ENCODE data around the gene AQP12B. TPM values are rescaled to one million over a fixed set of nuclear protein-coding genes. Genes with fewer than 3 reads are reported as not detected.
A peak's percentile ranks its signal among the peaks of the same experiment; 100 is the strongest.

The AQP12B gene
- total and polyA plus RNA-seq, 2 of the 13 experiments (the other 11 are each of a cell fraction or from before 2014, with no cell fraction given), result not detected

GRCh38 chr2:240626531-240627300 is 56.0 kb downstream of the AQP12B start (continued):
- TF ChIP-seq BORCS8-MEF2B (CRISPR knock-in tag; IDR thresholded peaks at IDR 0.05), result peak; percentile 92
- TF ChIP-seq, protein P1, sequence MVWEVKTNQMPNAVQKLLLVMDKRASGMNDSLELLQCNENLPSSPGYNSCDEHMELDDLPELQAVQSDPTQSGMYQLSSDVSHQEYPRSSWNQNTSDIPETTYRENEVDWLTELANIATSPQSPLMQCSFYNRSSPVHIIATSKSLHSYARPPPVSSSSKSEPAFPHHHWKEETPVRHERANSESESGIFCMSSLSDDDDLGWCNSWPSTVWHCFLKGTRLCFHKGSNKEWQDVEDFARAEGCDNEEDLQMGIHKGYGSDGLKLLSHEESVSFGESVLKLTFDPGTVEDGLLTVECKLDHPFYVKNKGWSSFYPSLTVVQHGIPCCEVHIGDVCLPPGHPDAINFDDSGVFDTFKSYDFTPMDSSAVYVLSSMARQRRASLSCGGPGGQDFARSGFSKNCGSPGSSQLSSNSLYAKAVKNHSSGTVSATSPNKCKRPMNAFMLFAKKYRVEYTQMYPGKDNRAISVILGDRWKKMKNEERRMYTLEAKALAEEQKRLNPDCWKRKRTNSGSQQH (CRISPR knock-in tag; IDR thresholded peaks at IDR 0.05; ENCODE audit: low read depth), result 0 out of 2 replicates have a peak, but pooled peaks have one; percentile 65
- peak; percentile 41; the same call in 1 of the 2 replicates for TF ChIP-seq NKX3-1 (CRISPR knock-in tag; IDR thresholded peaks at IDR 0.05)
- peak; percentile 26; the same call in 1 of the 2 replicates for TF ChIP-seq TSC22D2 (CRISPR knock-in tag; IDR thresholded peaks at IDR 0.05; ENCODE audit: borderline replicate concordance)
- TF ChIP-seq, protein P2, sequence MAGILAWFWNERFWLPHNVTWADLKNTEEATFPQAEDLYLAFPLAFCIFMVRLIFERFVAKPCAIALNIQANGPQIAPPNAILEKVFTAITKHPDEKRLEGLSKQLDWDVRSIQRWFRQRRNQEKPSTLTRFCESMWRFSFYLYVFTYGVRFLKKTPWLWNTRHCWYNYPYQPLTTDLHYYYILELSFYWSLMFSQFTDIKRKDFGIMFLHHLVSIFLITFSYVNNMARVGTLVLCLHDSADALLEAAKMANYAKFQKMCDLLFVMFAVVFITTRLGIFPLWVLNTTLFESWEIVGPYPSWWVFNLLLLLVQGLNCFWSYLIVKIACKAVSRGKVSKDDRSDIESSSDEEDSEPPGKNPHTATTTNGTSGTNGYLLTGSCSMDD (CRISPR knock-in tag; IDR thresholded peaks at IDR 0.05), result peak; percentile 72; the same call in 1 of the 2 replicates
- TF ChIP-seq KMT2A (CRISPR knock-in tag; IDR thresholded peaks at IDR 0.05), result no peak; the same call in none of the 2 replicates
- TF ChIP-seq, protein P3, sequence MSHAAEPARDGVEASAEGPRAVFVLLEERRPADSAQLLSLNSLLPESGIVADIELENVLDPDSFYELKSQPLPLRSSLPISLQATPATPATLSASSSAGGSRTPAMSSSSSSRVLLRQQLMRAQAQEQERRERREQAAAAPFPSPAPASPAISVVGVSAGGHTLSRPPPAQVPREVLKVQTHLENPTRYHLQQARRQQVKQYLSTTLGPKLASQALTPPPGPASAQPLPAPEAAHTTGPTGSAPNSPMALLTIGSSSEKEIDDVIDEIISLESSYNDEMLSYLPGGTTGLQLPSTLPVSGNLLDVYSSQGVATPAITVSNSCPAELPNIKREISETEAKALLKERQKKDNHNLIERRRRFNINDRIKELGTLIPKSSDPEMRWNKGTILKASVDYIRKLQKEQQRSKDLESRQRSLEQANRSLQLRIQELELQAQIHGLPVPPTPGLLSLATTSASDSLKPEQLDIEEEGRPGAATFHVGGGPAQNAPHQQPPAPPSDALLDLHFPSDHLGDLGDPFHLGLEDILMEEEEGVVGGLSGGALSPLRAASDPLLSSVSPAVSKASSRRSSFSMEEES (CRISPR knock-in tag; IDR thresholded peaks at IDR 0.05), result peak; percentile 71
- no peak for TF ChIP-seq TBL1XR1 (IDR thresholded peaks at IDR 0.05; ENCODE audit: borderline replicate concordance, low read length, partially characterized antibody)
- TF ChIP-seq EEA1 (CRISPR knock-in tag; IDR thresholded peaks at IDR 0.05; ENCODE audit: borderline replicate concordance), result no peak
- TF ChIP-seq HNRNPH1 (optimal IDR thresholded peaks at IDR 0.05; ENCODE audit: low read depth, low read length), result no peak
- TF ChIP-seq ZBTB38 (CRISPR knock-in tag; IDR thresholded peaks at IDR 0.05), result peak; percentile 94; the same call in 1 of the 2 replicates
- TF ChIP-seq, protein P4, sequence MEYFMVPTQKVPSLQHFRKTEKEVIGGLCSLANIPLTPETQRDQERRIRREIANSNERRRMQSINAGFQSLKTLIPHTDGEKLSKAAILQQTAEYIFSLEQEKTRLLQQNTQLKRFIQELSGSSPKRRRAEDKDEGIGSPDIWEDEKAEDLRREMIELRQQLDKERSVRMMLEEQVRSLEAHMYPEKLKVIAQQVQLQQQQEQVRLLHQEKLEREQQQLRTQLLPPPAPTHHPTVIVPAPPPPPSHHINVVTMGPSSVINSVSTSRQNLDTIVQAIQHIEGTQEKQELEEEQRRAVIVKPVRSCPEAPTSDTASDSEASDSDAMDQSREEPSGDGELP (IDR thresholded peaks at IDR 0.05; ENCODE audit: borderline replicate concordance, low read depth), result peak; percentile 63; the same call in 1 of the 2 replicates
- TF ChIP-seq ZNF576 (CRISPR knock-in tag; IDR thresholded peaks at IDR 0.05), result peak; percentile 77; the same call in 1 of the 2 replicates
- peak; percentile 86 for TF ChIP-seq HIVEP1 (CRISPR knock-in tag; IDR thresholded peaks at IDR 0.05)
- TF ChIP-seq, protein P5, sequence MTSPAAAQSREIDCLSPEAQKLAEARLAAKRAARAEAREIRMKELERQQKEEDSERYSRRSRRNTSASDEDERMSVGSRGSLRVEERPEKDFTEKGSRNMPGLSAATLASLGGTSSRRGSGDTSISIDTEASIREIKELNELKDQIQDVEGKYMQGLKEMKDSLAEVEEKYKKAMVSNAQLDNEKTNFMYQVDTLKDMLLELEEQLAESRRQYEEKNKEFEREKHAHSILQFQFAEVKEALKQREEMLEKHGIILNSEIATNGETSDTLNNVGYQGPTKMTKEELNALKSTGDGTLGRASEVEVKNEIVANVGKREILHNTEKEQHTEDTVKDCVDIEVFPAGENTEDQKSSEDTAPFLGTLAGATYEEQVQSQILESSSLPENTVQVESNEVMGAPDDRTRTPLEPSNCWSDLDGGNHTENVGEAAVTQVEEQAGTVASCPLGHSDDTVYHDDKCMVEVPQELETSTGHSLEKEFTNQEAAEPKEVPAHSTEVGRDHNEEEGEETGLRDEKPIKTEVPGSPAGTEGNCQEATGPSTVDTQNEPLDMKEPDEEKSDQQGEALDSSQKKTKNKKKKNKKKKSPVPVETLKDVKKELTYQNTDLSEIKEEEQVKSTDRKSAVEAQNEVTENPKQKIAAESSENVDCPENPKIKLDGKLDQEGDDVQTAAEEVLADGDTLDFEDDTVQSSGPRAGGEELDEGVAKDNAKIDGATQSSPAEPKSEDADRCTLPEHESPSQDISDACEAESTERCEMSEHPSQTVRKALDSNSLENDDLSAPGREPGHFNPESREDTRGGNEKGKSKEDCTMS (CRISPR knock-in tag; conservative IDR thresholded peaks at IDR 0.05), result no peak
- peak; percentile 80 for TF ChIP-seq ZBTB7A (CRISPR knock-in tag; IDR thresholded peaks at IDR 0.05)
- TF ChIP-seq AHR (CRISPR knock-in tag; IDR thresholded peaks at IDR 0.05), result 0 out of 2 replicates have a peak, but pooled peaks have one; percentile 42
- no peak for TF ChIP-seq SRF (IDR thresholded peaks at IDR 0.05; ENCODE audit: low read depth, low read length)
- 0 out of 2 replicates have a peak, but pooled peaks have one; percentile 48 for TF ChIP-seq ZNF3 (CRISPR knock-in tag; IDR thresholded peaks at IDR 0.05)
- peak; percentile 67; the same call in 1 of the 2 replicates for TF ChIP-seq ZNF30 (CRISPR knock-in tag; IDR thresholded peaks at IDR 0.05)
- TF ChIP-seq PAF1 (CRISPR knock-in tag; IDR thresholded peaks at IDR 0.05), result no peak
- TF ChIP-seq NCOR1 (IDR thresholded peaks at IDR 0.05; ENCODE audit: borderline replicate concordance, low read length), result peak; percentile 70

All from HepG2 (cell line).